ENCODE data around the gene PDE7B. TPM values are rescaled to one million over a fixed set of nuclear protein-coding genes. Genes with fewer than 3 reads are reported as not detected.

Gene PDE7B
- total RNA-seq, 6 experiments from 2014 or later, result 1.2 to 5.8 (median 4.5) TPM

GRCh38 chr6:136125585-136125984 is 274.1 kb downstream of the PDE7B start:
- Mint-ChIP-seq H3K36me3 (ENCODE audit: low read depth) (peaks cover 18% of the 10 kb centered on the region; the same call in 1 of the 2 replicates), H3K4me3 (no peak overlapping the region), H3K27ac (no peak overlapping the region), H3K27me3 (ENCODE audit: insufficient read depth) (peaks cover 4% of the 10 kb centered on the region), H3K9me3 (no peaks in the 10 kb centered on the region), H3K4me1 (ENCODE audit: low read depth) (peaks cover 10% of the 10 kb centered on the region)
- no peak for TF ChIP-seq CTCF (IDR thresholded peaks at IDR 0.05)
- DNase-seq, result no peak

- Mint-ChIP-seq H3K27me3 (ENCODE audit: insufficient read depth) (peaks cover 4% of the 10 kb centered on the region), H3K4me3 (no peak overlapping the region), H3K27ac (no peak overlapping the region), H3K4me1 (ENCODE audit: low read depth) (peaks cover 9% of the 10 kb centered on the region), H3K9me3 (no peaks in the 10 kb centered on the region), H3K36me3 (ENCODE audit: low read depth) (peaks cover 12% of the 10 kb centered on the region; the same call in 1 of the 2 replicates)
- DNase-seq, result no peak
- no peak for TF ChIP-seq CTCF (IDR thresholded peaks at IDR 0.05)
Observed at GRCh38 chr6:136127873-136128272, 276.4 kb downstream of the PDE7B start.

GRCh38 chr6:136129365-136129764 is 277.9 kb downstream of the PDE7B start:
- Mint-ChIP-seq H3K4me3 (no peak overlapping the region), H3K27ac (no peak overlapping the region), H3K4me1 (ENCODE audit: low read depth) (no peaks in the 10 kb centered on the region), H3K9me3 (no peaks in the 10 kb centered on the region), H3K36me3 (ENCODE audit: low read depth) (peaks cover 12% of the 10 kb centered on the region; the same call in 1 of the 2 replicates), H3K27me3 (ENCODE audit: insufficient read depth) (peaks cover 4% of the 10 kb centered on the region)
- DNase-seq, result no peak
- TF ChIP-seq CTCF (IDR thresholded peaks at IDR 0.05), result no peak

- no peak overlapping the region for H3K4me3 Mint-ChIP-seq
- TF ChIP-seq CTCF (IDR thresholded peaks at IDR 0.05), result no peak
- no peaks in the 10 kb centered on the region for H3K27me3 Mint-ChIP-seq (ENCODE audit: insufficient read depth)
- peaks cover 12% of the 10 kb centered on the region; the same call in 1 of the 2 replicates for H3K36me3 Mint-ChIP-seq (ENCODE audit: low read depth)
- H3K4me1 Mint-ChIP-seq (ENCODE audit: low read depth), result no peaks in the 10 kb centered on the region
- H3K27ac Mint-ChIP-seq, result no peak overlapping the region
- H3K9me3 Mint-ChIP-seq, result no peaks in the 10 kb centered on the region
- no peak for DNase-seq
Observed at GRCh38 chr6:136134268-136134667, 282.8 kb downstream of the PDE7B start.

- no peaks in the 10 kb centered on the region for H3K4me1 Mint-ChIP-seq (ENCODE audit: low read depth)
- H3K27me3 Mint-ChIP-seq (ENCODE audit: insufficient read depth), result no peaks in the 10 kb centered on the region
- no peak for TF ChIP-seq CTCF (IDR thresholded peaks at IDR 0.05)
- H3K9me3 Mint-ChIP-seq, result no peaks in the 10 kb centered on the region
- H3K4me3 Mint-ChIP-seq, result no peak overlapping the region
- DNase-seq, result no peak
- no peak overlapping the region for H3K27ac Mint-ChIP-seq
- H3K36me3 Mint-ChIP-seq (ENCODE audit: low read depth), result peaks cover 8% of the 10 kb centered on the region; the same call in 1 of the 2 replicates
Observed at GRCh38 chr6:136134751-136135150, 283.2 kb downstream of the PDE7B start.

- no peak for DNase-seq
- H3K27ac Mint-ChIP-seq, result no peak overlapping the region
- no peaks in the 10 kb centered on the region for H3K36me3 Mint-ChIP-seq (ENCODE audit: low read depth)
- no peaks in the 10 kb centered on the region for H3K4me1 Mint-ChIP-seq (ENCODE audit: low read depth)
- TF ChIP-seq CTCF (IDR thresholded peaks at IDR 0.05), result peak; percentile 22; the same call in 1 of the 2 replicates
- H3K9me3 Mint-ChIP-seq, result no peaks in the 10 kb centered on the region
- no peaks in the 10 kb centered on the region for H3K27me3 Mint-ChIP-seq (ENCODE audit: insufficient read depth)
- H3K4me3 Mint-ChIP-seq, result no peak overlapping the region
Observed at GRCh38 chr6:136136274-136136673, 284.8 kb downstream of the PDE7B start.

All from HFFc6 (cell line).